GM21619 (cell line): ENCODE data around the gene PGM5.

ENCODE experiments used
- ATAC-seq: cut with Tn5 transposase; IDR thresholded peaks from one replicate; pipeline ENCODE4 v1.9.1; 2021; ENCODE audit not compliant: unreplicated experiment

The PGM5 gene

DNA sequence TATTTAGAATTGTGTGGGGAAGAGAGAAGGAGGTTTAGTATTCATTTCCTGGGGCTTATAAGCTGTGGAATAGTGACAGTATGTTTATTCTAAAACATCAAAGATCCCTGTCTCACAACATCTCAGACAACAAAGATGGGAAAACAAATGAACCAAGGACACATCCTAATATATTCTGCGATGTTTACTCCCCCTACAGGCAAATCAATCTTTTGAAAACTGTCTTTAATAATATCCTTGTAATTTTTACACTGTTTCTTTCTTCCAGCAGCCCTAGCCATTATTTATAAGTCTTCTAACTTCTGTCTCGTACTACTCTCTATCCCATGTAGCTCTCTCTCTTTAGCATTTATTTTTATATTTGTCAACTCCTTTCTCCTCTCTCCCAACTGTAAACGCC is 217.7 kb downstream of the PGM5 start:
- ATAC-seq = no peak

DNA sequence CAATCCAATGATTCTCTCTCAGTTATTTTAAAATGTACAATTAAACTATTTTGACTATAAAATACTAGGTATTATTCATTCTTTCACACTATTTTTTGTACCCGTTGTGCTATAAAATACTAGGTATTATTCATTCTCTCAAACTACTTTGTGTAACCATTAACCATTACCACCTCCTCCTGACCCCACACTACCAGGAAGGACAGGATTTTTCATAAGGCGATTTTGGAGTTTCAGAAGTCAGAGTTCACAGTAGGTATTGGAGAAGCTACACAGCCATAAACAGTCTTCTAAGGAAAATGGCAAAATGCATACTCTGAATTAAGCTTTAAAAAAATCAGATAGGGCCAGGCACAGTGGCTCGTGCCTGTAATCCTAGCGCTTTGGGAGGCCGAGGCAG is 219.4 kb downstream of the PGM5 start:
- no peak for ATAC-seq

GRCh38 chr9:68577774-68578591 is 221.6 kb downstream of the PGM5 start:
- peak; percentile 81 for ATAC-seq
